Measurements from ENCODE around the gene TENM4.

Gene TENM4

DNA sequence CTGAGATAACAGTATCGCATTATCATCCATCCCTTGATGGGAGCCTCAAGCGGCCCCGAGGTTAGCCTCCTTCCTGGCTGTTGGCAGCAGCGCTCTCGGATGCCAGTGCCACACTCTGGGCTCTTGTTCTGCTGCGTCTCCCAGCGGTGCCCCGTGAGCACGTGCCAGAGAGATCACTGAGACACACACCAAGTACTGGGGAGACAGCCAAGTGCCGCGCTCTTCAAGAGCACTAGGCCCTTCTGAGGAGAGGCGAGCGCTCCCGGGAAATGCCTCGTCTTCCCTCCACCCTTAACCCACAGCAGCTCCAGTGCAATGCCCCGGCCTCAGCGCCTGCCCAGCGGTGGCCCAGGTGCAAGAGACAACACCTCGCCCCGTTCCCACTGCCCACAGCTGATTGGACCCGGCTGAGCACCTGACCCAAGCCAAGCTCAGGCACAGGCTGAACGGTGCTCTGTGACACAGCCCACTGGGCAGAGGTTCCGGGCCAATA lies 617.9 kb downstream of the TENM4 start:
- TF ChIP-seq, protein P1, sequence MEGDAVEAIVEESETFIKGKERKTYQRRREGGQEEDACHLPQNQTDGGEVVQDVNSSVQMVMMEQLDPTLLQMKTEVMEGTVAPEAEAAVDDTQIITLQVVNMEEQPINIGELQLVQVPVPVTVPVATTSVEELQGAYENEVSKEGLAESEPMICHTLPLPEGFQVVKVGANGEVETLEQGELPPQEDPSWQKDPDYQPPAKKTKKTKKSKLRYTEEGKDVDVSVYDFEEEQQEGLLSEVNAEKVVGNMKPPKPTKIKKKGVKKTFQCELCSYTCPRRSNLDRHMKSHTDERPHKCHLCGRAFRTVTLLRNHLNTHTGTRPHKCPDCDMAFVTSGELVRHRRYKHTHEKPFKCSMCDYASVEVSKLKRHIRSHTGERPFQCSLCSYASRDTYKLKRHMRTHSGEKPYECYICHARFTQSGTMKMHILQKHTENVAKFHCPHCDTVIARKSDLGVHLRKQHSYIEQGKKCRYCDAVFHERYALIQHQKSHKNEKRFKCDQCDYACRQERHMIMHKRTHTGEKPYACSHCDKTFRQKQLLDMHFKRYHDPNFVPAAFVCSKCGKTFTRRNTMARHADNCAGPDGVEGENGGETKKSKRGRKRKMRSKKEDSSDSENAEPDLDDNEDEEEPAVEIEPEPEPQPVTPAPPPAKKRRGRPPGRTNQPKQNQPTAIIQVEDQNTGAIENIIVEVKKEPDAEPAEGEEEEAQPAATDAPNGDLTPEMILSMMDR (IDR thresholded peaks at IDR 0.05; ENCODE audit: control insufficient read depth, insufficient read depth, low read depth, low read length, missing control alignments): no peak
- no peak for DNase-seq (ENCODE audit: low read depth)
- no peak overlapping the region for H3K4me3 ChIP-seq (ENCODE audit: control insufficient read depth, low read depth, low read length)

DNA sequence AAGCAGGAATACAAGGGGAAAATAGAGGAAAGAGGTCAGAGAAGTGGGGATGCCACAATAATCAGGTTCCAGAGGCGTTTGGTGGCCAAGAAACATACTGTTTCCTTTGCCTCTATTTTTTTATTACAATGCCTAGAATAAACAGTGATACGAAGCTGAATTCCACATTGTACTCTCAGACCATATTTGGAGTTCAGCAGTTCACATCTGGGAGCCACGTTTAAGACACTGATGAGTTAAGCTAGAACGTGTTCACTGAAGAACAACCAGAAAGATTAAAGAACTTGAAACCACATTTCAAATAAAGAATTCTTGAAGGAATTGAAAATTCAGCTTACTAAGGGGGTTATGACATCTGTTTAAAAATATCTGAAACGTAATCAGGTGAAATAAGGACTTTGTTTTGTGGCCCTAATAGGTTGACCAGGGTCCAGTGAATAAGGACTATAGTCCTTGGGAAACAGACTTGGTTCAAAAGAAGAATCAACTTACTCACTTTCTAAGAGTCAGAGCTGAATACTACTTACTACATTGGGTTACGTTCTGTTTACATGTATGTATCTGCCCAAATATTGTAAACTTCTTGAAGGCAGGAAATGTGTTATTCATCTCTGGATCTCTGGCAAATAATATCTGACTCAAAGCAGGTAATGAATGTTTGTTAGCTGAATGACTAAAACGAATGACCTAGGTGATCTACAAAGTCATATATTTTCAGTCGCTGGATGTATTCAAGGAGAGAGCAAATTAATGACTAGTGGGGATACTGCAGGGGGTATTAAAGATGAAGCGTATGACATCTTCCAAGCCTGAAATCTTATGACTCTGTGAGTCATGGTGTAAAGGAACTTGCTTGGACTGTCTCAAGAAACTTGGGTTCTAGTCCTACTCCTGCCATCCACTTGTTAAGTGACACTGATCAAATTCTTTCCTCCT lies 619.2 kb downstream of the TENM4 start:
- TF ChIP-seq, protein P1 (IDR thresholded peaks at IDR 0.05; ENCODE audit: control insufficient read depth, insufficient read depth, low read depth, low read length, missing control alignments): no peak
- DNase-seq (ENCODE audit: low read depth): no peak
- H3K4me3 ChIP-seq (ENCODE audit: control insufficient read depth, low read depth, low read length): no peak overlapping the region

DNA sequence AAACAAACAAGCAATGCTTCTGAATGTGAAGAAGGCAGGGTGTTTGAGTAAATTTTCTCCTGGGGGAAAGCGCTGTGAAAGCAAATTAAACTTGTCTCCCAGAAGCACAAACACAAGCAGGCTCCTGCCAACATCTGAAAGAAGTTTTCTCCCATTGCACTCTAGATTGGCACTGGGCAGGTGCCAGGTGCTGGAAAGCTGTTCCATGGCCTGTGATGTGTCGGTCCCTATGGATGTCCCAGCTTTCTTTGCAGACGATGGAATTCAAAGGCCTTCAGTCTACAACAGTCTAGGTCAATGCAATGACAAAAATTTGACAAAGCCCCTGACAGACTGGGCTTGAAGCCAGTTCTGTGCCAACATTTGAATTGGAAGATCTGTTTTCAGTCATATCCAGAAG lies 620.1 kb downstream of the TENM4 start:
- TF ChIP-seq, protein P1 (IDR thresholded peaks at IDR 0.05; ENCODE audit: control insufficient read depth, insufficient read depth, low read depth, low read length, missing control alignments): no peak
- DNase-seq (ENCODE audit: low read depth): no peak
- H3K4me3 ChIP-seq (ENCODE audit: control insufficient read depth, low read depth, low read length): no peak overlapping the region

DNA sequence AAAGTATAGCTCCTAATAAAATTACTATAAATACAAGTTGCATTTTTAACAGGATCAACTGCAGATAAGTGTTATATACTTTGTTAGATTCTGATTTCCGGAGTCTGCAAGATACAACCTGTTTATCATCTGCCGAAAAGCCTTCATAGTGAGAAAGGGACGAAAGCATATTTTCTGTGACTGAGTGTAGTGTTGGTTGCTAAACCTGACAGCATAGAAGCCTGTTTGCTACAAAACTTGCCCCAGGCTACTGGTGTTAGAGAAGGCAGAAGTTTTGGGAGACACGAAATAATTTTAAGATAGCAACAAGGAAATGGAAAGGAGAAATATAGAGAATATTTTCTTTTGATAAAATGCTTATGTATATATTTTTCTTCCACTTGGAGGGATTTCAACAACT lies 622.6 kb downstream of the TENM4 start:
- no peak for DNase-seq (ENCODE audit: low read depth)
- TF ChIP-seq, protein P1 (IDR thresholded peaks at IDR 0.05; ENCODE audit: control insufficient read depth, insufficient read depth, low read depth, low read length, missing control alignments): no peak
- no peak overlapping the region for H3K4me3 ChIP-seq (ENCODE audit: control insufficient read depth, low read depth, low read length)

DNA sequence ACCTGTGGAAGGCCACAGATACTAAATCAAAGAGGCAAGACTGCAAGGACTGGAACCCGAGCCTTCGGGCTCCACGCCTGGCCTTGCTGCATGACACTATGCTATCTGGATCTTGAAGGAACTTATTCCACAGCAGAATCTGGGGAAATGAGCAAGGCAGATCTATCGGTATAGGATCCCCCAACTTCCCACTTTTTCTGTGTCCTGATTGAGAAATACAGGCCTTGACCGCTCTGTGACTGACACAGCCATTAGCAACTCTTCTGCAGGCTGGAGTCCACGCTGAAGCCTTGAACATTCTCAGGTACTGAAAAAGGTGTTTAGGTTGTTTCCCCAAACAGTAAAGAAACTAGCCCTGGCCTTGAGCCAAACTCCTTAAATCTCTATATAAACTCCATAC lies 625.0 kb downstream of the TENM4 start:
- TF ChIP-seq, protein P1 (IDR thresholded peaks at IDR 0.05; ENCODE audit: control insufficient read depth, insufficient read depth, low read depth, low read length, missing control alignments): no peak
- no peak overlapping the region for H3K4me3 ChIP-seq (ENCODE audit: control insufficient read depth, low read depth, low read length)
- no peak for DNase-seq (ENCODE audit: low read depth)

DNA sequence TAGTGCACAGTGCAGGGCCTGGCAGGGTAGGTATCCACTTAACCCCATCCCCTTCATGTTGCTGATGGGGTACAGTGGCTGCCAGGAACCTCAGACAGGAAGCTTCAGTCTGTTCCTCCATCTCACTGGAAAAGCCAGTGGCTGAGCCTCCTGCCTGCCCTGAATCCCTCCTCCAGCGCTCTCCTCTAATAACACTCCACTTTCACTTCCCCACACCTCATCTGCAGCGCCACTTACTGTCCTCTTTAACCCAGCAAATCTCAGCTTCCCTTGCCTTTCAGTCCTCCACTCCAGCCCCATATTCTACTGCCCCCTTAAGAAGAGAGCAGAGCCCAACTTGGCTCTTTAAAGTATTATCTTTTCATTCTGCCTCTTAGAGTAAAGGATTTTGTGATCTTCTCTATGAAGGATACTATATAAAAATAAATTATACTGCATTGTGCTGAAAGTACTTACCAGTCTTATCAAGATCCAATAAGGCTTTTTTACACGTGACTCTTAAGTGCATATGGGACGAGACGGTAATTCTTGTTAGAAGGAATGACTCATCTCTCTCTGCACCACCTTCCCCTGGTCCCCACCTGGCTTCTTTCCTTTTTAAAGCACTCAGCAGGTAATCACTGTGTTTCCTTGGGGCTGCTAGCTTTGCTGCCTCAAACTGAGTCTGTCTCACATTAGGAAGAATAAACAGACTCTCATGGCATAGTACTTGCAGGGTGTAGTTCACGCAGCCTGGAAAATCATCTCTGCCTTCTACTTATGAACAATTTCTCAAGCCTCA lies 628.1 kb downstream of the TENM4 start:
- no peak for DNase-seq (ENCODE audit: low read depth)
- TF ChIP-seq, protein P1 (IDR thresholded peaks at IDR 0.05; ENCODE audit: control insufficient read depth, insufficient read depth, low read depth, low read length, missing control alignments): no peak
- no peak overlapping the region for H3K4me3 ChIP-seq (ENCODE audit: control insufficient read depth, low read depth, low read length)
